ENCODE measurements around the gene GDF15.

GRCh38 chr19:18418029-18418482 is 32.1 kb downstream of the GDF15 start:
- TF ChIP-seq CTCF (IDR thresholded peaks at IDR 0.05) (no peak), POLR2A (IDR thresholded peaks at IDR 0.05) (no peak)

Measured in Peyer's patch (tissue), 4 donors.